DMS79 (cell line): Measurements from ENCODE around the gene RDH5.
A peak's percentile ranks its signal among the peaks of the same experiment; 100 is the strongest.

ENCODE experiments used
- DNase-seq: peaks from one replicate; lab custom pipeline; 2025; lab: John Stamatoyannopoulos, UW

The RDH5 gene

GRCh38 chr12:55728186-55728938, 8.2 kb downstream of the RDH5 start:
- DNase-seq, result no peak

GRCh38 chr12:55728939-55729818, 9.0 kb downstream of the RDH5 start, which contains the start of gene CD63:
Gene CD63 (minus strand): TSS chr12:55729009. CDS start chr12:55728341, 668 bp downstream.
- DNase-seq, result peak; percentile 55

GRCh38 chr12:55729819-55730818, 9.9 kb downstream of the RDH5 start:
- DNase-seq, result no peak

GRCh38 chr12:55732288-55732687, 12.1 kb downstream of the RDH5 start:
- no peak for DNase-seq

GRCh38 chr12:55733021-55733555, 12.9 kb downstream of the RDH5 start:
- no peak for DNase-seq

GRCh38 chr12:55733858-55734257, 13.7 kb downstream of the RDH5 start:
- DNase-seq, result no peak

GRCh38 chr12:55734595-55734994, 14.4 kb downstream of the RDH5 start:
- no peak for DNase-seq

- DNase-seq, result no peak
Measured at GRCh38 chr12:55736076-55736475, 15.9 kb downstream of the RDH5 start.

- DNase-seq, result peak; percentile 32
Measured at GRCh38 chr12:55736780-55737580, 16.8 kb downstream of the RDH5 start.

GRCh38 chr12:55737581-55738122, 17.5 kb downstream of the RDH5 start:
- no peak for DNase-seq

GRCh38 chr12:55738123-55739024, 18.2 kb downstream of the RDH5 start:
- DNase-seq, result peak; percentile 62

GRCh38 chr12:55739025-55739378, 18.8 kb downstream of the RDH5 start:
- no peak for DNase-seq

GRCh38 chr12:55741931-55742680, 21.9 kb downstream of the RDH5 start:
- DNase-seq, result no peak

- peak; percentile 51 for DNase-seq
Measured at GRCh38 chr12:55742719-55743405, 22.7 kb downstream of the RDH5 start, which contains the start of gene GDF11. Gene GDF11 (plus strand): TSS chr12:55743122. CDS start chr12:55743317, 195 bp downstream.

- no peak for DNase-seq
Measured at GRCh38 chr12:55743406-55744339, 23.5 kb downstream of the RDH5 start.

GRCh38 chr12:55744340-55745030, 24.3 kb downstream of the RDH5 start:
- DNase-seq, result no peak
